PC-9 (cell line): ENCODE data around the gene GADD45A.
"Not testable (repeated sequence)": the region's sequence is repeated elsewhere in the genome, so short reads cannot be mapped to it uniquely, and the experiment has no call there.

Source experiments
- EZH2 ChIP-seq: fragments of 200-600 bp; sonication (generic); IDR thresholded peaks from 2 replicates; pipeline ENCODE4 v1.8.0; 2017; ENCODE audit warnings: antibody characterized with exemption, low read depth
- TF ChIP-seq, protein P1 (sequence below): fragments of 200-600 bp; sonication (generic); conservative IDR thresholded peaks from 2 replicates; pipeline ENCODE4 v1.6.1; 2017; ENCODE audit warnings: mixed run types, antibody characterized with exemption, mild to moderate bottlenecking, moderate library complexity

DNA sequence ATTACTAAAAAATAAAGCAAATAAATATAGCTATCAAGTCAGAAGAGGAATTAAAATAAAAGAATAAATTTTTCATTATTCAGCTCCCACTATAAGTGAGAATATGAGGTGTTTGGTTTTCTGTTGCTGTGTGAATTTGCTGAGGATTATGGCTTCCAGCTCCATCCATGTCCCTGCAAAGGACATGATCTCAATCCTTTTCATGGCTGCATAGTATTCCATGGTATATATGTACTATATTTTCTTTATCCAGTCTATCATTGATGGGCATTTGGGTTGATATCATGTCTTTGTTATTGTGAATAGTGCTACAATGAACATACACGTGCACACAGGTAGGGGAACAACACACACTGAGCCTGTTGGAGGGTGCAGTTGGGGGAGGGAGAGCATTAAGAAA lies 27.8 kb upstream of the GADD45A start:
- TF ChIP-seq, protein P1, sequence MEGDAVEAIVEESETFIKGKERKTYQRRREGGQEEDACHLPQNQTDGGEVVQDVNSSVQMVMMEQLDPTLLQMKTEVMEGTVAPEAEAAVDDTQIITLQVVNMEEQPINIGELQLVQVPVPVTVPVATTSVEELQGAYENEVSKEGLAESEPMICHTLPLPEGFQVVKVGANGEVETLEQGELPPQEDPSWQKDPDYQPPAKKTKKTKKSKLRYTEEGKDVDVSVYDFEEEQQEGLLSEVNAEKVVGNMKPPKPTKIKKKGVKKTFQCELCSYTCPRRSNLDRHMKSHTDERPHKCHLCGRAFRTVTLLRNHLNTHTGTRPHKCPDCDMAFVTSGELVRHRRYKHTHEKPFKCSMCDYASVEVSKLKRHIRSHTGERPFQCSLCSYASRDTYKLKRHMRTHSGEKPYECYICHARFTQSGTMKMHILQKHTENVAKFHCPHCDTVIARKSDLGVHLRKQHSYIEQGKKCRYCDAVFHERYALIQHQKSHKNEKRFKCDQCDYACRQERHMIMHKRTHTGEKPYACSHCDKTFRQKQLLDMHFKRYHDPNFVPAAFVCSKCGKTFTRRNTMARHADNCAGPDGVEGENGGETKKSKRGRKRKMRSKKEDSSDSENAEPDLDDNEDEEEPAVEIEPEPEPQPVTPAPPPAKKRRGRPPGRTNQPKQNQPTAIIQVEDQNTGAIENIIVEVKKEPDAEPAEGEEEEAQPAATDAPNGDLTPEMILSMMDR: not testable (repeated sequence)
- not testable (repeated sequence) for TF ChIP-seq EZH2
